Measurements from ENCODE around the gene RAB3GAP2.
"Not testable (repeated sequence)": the region's sequence is repeated elsewhere in the genome, so short reads cannot be mapped to it uniquely, and the experiment has no call there.

RAB3GAP2 gene

DNA sequence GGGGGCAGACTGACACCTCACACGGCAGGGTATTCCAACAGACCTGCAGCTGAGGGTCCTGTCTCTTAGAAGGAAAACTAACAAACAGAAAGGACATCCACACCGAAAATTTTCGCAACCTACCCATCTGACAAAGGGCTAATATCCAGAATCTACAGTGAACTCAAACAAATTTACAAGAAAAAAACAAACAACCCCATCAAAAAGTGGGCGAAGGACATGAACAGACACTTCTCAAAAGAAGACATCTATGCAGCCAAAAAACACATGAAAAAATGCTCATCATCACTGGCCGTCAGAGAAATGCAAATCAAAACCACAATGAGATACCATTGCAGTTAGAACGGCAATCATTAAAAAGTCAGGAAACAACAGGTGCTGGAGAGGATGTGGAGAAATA is 26.4 kb downstream of the RAB3GAP2 start:
- H3K27me3 ChIP-seq (ENCODE audit: control insufficient read depth in 3 of 3, insufficient read depth in 3 of 3, low read depth in 1 of 3, low read length in 3 of 3); H4K91ac ChIP-seq (ENCODE audit: low read depth, low read length, poor library complexity); H3K18ac ChIP-seq (ENCODE audit: low read length); H4K8ac ChIP-seq (ENCODE audit: low read depth, low read length); H3K4ac ChIP-seq (ENCODE audit: low read length); H2AFZ ChIP-seq (ENCODE audit: low read length); H3K79me1 ChIP-seq (ENCODE audit: low read depth, low read length); H3K9ac ChIP-seq (ENCODE audit: low read depth, low read length, poor library complexity); H2BK120ac ChIP-seq (ENCODE audit: low read depth, low read length); H2BK12ac ChIP-seq (ENCODE audit: low read length); H2AK5ac ChIP-seq (ENCODE audit: low read depth, low read length); H3K23ac ChIP-seq (ENCODE audit: low read depth, low read length, poor library complexity); H3K4me1 ChIP-seq (ENCODE audit: control insufficient read depth in 2 of 2, insufficient read depth in 1 of 2, low read depth in 1 of 2, low read length in 2 of 2); H3K27ac ChIP-seq (replicated peaks; ENCODE audit: low read length); H3K4me3 ChIP-seq (ENCODE audit: low read length in 2 of 2); H3K4me2 ChIP-seq (ENCODE audit: insufficient read depth, low read length, poor library complexity, severe bottlenecking); DNase-seq (ENCODE audit: low spot score); H2BK15ac ChIP-seq (ENCODE audit: low read length); H3K14ac ChIP-seq (ENCODE audit: low read length); H2BK5ac ChIP-seq (ENCODE audit: low read length): not testable (repeated sequence)
- H3K36me3 ChIP-seq (replicated peaks in 1 of 2; ENCODE audit: control insufficient read depth in 2 of 2, insufficient read depth in 2 of 2, low read length in 2 of 2), result peaks cover 6 to 15% of the 10 kb centered on the region in 2 donors
- no CpG with 5 or more reads among the region's 6 CpGs for WGBS, 2 donors (ENCODE audit: extremely low coverage in 2 of 2, insufficient read length in 2 of 2, insufficient replicate concordance in 1 of 2)
- peaks cover 10 to 42% of the 10 kb centered on the region in 2 donors for H3K9me3 ChIP-seq (replicated peaks in 1 of 2; ENCODE audit: control insufficient read depth in 2 of 2, insufficient read depth in 1 of 2, low read depth in 1 of 2, low read length in 2 of 2)

DNA sequence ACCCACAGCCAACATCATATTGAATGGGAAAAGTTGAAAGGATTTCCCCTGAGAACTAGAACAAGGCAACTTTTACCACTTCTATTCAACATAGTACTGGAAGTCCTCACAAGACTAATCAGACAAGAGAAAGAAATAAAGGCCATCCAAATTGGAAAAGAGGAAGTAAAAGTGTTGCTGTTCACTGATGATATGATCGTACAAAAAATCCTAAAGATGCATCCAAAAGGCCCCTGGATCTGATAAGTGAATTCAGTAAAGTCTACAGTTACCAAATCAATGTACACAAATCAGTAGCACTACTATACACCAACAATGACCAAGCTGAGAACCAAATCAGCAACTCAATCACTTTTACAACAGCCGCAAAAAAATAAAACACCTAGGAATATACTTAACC is 28.3 kb downstream of the RAB3GAP2 start:
- H4K8ac ChIP-seq (ENCODE audit: low read depth, low read length), result no peak overlapping the region
- H2BK5ac ChIP-seq (ENCODE audit: low read length), result no peak overlapping the region
- H2BK15ac ChIP-seq (ENCODE audit: low read length), result no peak overlapping the region
- H4K91ac ChIP-seq (ENCODE audit: low read depth, low read length, poor library complexity), result no peak overlapping the region
- H2AFZ ChIP-seq (ENCODE audit: low read length), result no peak overlapping the region
- H3K18ac ChIP-seq (ENCODE audit: low read length), result no peak overlapping the region
- WGBS, 2 donors (ENCODE audit: extremely low coverage in 2 of 2, insufficient read length in 2 of 2, insufficient replicate concordance in 1 of 2), result no CpG with 5 or more reads among the region's 2 CpGs
- H2BK120ac ChIP-seq (ENCODE audit: low read depth, low read length), result no peak overlapping the region
- no peak overlapping the region for H3K27ac ChIP-seq (replicated peaks; ENCODE audit: low read length)
- no peak overlapping the region for H3K23ac ChIP-seq (ENCODE audit: low read depth, low read length, poor library complexity)
- H3K9ac ChIP-seq (ENCODE audit: low read depth, low read length, poor library complexity), result no peak overlapping the region
- no peak for DNase-seq (ENCODE audit: low spot score)
- H2AK5ac ChIP-seq (ENCODE audit: low read depth, low read length), result no peak overlapping the region
- H3K79me1 ChIP-seq (ENCODE audit: low read depth, low read length), result no peaks in the 10 kb centered on the region
- H3K36me3 ChIP-seq (replicated peaks in 1 of 2; ENCODE audit: control insufficient read depth in 2 of 2, insufficient read depth in 2 of 2, low read length in 2 of 2), result peaks cover 0 to 6% of the 10 kb centered on the region in 2 donors
- H3K4me3 ChIP-seq (ENCODE audit: low read length in 2 of 2), result no peak overlapping the region
- no peaks in the 10 kb centered on the region for H3K27me3 ChIP-seq (ENCODE audit: control insufficient read depth in 3 of 3, insufficient read depth in 3 of 3, low read depth in 1 of 3, low read length in 3 of 3)
- H3K4me2 ChIP-seq (ENCODE audit: insufficient read depth, low read length, poor library complexity, severe bottlenecking), result no peak overlapping the region
- H3K4me1 ChIP-seq (ENCODE audit: control insufficient read depth in 2 of 2, insufficient read depth in 1 of 2, low read depth in 1 of 2, low read length in 2 of 2), result no peaks in the 10 kb centered on the region
- H3K9me3 ChIP-seq (replicated peaks in 1 of 2; ENCODE audit: control insufficient read depth in 2 of 2, insufficient read depth in 1 of 2, low read depth in 1 of 2, low read length in 2 of 2), result peaks cover 2 to 23% of the 10 kb centered on the region in 2 donors
- H2BK12ac ChIP-seq (ENCODE audit: low read length), result no peak overlapping the region
- H3K4ac ChIP-seq (ENCODE audit: low read length), result no peak overlapping the region
- no peak overlapping the region for H3K14ac ChIP-seq (ENCODE audit: low read length)

DNA sequence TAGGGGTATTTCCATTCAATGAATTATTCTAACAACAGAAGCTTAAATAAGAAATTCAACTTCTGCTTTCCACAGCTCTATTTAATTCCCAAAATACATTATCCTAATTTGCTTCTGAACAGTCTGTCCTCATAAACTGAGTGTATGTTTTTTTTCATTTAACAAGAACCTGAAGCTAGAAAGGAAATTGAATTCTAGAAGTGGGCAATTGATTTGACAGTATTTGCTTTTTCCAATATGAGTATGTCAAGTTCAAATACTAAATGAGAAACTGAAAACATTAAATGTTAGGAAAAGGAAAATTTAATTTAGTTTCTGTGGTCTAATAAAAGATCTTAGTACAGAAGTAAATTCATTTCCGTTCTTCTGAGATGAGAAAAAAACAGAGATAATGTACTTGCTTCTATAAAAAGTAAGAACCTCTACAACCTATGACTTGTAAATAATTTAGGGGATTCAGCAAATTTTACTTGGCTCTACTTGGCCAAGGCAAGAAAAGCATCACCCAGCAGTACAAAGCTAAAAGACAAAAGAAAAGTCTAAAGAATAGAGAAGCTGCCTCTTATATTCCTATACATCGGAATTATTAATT is 31.1 kb downstream of the RAB3GAP2 start:
- H3K4me1 ChIP-seq (ENCODE audit: control insufficient read depth in 2 of 2, insufficient read depth in 1 of 2, low read depth in 1 of 2, low read length in 2 of 2), result no peaks in the 10 kb centered on the region
- H3K18ac ChIP-seq (ENCODE audit: low read length), result no peak overlapping the region
- H3K27ac ChIP-seq (replicated peaks; ENCODE audit: low read length), result no peak overlapping the region
- H3K23ac ChIP-seq (ENCODE audit: low read depth, low read length, poor library complexity), result no peak overlapping the region
- H3K9ac ChIP-seq (ENCODE audit: low read depth, low read length, poor library complexity), result no peak overlapping the region
- H4K8ac ChIP-seq (ENCODE audit: low read depth, low read length), result no peak overlapping the region
- no peak overlapping the region for H3K4me2 ChIP-seq (ENCODE audit: insufficient read depth, low read length, poor library complexity, severe bottlenecking)
- H2BK5ac ChIP-seq (ENCODE audit: low read length), result no peak overlapping the region
- WGBS, 2 donors (ENCODE audit: extremely low coverage in 2 of 2, insufficient read length in 2 of 2, insufficient replicate concordance in 1 of 2), result no CpG with 5 or more reads among the region's 2 CpGs
- no peak overlapping the region for H3K4me3 ChIP-seq (ENCODE audit: low read length in 2 of 2)
- H2BK15ac ChIP-seq (ENCODE audit: low read length), result no peak overlapping the region
- no peak overlapping the region for H2BK12ac ChIP-seq (ENCODE audit: low read length)
- no peak for DNase-seq (ENCODE audit: low spot score)
- no peaks in the 10 kb centered on the region for H3K36me3 ChIP-seq (replicated peaks in 1 of 2; ENCODE audit: control insufficient read depth in 2 of 2, insufficient read depth in 2 of 2, low read length in 2 of 2)
- no peak overlapping the region for H2AFZ ChIP-seq (ENCODE audit: low read length)
- no peaks in the 10 kb centered on the region for H3K27me3 ChIP-seq (ENCODE audit: control insufficient read depth in 3 of 3, insufficient read depth in 3 of 3, low read depth in 1 of 3, low read length in 3 of 3)
- H4K91ac ChIP-seq (ENCODE audit: low read depth, low read length, poor library complexity), result no peak overlapping the region
- no peak overlapping the region for H2BK120ac ChIP-seq (ENCODE audit: low read depth, low read length)
- peaks cover 0 to 7% of the 10 kb centered on the region in 2 donors for H3K9me3 ChIP-seq (replicated peaks in 1 of 2; ENCODE audit: control insufficient read depth in 2 of 2, insufficient read depth in 1 of 2, low read depth in 1 of 2, low read length in 2 of 2)
- H2AK5ac ChIP-seq (ENCODE audit: low read depth, low read length), result no peak overlapping the region
- no peak overlapping the region for H3K4ac ChIP-seq (ENCODE audit: low read length)
- no peak overlapping the region for H3K14ac ChIP-seq (ENCODE audit: low read length)
- no peaks in the 10 kb centered on the region for H3K79me1 ChIP-seq (ENCODE audit: low read depth, low read length)

DNA sequence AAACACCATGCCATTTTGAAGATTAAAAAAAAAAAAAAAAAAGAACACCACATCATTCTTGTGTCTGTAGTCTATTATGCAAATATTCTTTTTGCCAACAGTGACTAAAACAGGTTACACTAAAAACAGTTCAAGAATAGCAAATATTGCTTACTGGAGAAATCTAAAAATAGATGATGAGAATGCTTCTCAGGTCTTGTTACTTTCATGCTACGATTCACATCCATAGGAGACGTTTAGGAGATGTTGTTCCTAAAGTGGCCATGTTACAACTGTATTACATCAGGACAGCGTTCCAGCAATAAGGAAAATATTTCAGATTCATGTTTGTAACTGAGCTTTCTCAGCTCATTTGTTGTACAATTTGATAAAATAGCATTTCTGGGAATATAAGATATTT is 32.3 kb downstream of the RAB3GAP2 start:
- no peaks in the 10 kb centered on the region for H3K36me3 ChIP-seq (replicated peaks in 1 of 2; ENCODE audit: control insufficient read depth in 2 of 2, insufficient read depth in 2 of 2, low read length in 2 of 2)
- no peak for DNase-seq (ENCODE audit: low spot score)
- H3K4me1 ChIP-seq (ENCODE audit: control insufficient read depth in 2 of 2, insufficient read depth in 1 of 2, low read depth in 1 of 2, low read length in 2 of 2), result no peaks in the 10 kb centered on the region
- no peak overlapping the region for H2BK15ac ChIP-seq (ENCODE audit: low read length)
- H3K9me3 ChIP-seq (replicated peaks in 1 of 2; ENCODE audit: control insufficient read depth in 2 of 2, insufficient read depth in 1 of 2, low read depth in 1 of 2, low read length in 2 of 2), result peaks cover 0 to 6% of the 10 kb centered on the region in 2 donors
- no peak overlapping the region for H3K23ac ChIP-seq (ENCODE audit: low read depth, low read length, poor library complexity)
- H2BK120ac ChIP-seq (ENCODE audit: low read depth, low read length), result no peak overlapping the region
- no peak overlapping the region for H2BK12ac ChIP-seq (ENCODE audit: low read length)
- H2BK5ac ChIP-seq (ENCODE audit: low read length), result no peak overlapping the region
- no peak overlapping the region for H3K4ac ChIP-seq (ENCODE audit: low read length)
- H3K9ac ChIP-seq (ENCODE audit: low read depth, low read length, poor library complexity), result no peak overlapping the region
- no peak overlapping the region for H2AK5ac ChIP-seq (ENCODE audit: low read depth, low read length)
- H3K18ac ChIP-seq (ENCODE audit: low read length), result no peak overlapping the region
- no peak overlapping the region for H3K27ac ChIP-seq (replicated peaks; ENCODE audit: low read length)
- no peak overlapping the region for H3K14ac ChIP-seq (ENCODE audit: low read length)
- no peaks in the 10 kb centered on the region for H3K27me3 ChIP-seq (ENCODE audit: control insufficient read depth in 3 of 3, insufficient read depth in 3 of 3, low read depth in 1 of 3, low read length in 3 of 3)
- no peak overlapping the region for H3K4me2 ChIP-seq (ENCODE audit: insufficient read depth, low read length, poor library complexity, severe bottlenecking)
- no peaks in the 10 kb centered on the region for H3K79me1 ChIP-seq (ENCODE audit: low read depth, low read length)
- no peak overlapping the region for H4K91ac ChIP-seq (ENCODE audit: low read depth, low read length, poor library complexity)
- no CpG with 5 or more reads among the region's 3 CpGs for WGBS, 2 donors (ENCODE audit: extremely low coverage in 2 of 2, insufficient read length in 2 of 2, insufficient replicate concordance in 1 of 2)
- no peak overlapping the region for H2AFZ ChIP-seq (ENCODE audit: low read length)
- no peak overlapping the region for H4K8ac ChIP-seq (ENCODE audit: low read depth, low read length)
- H3K4me3 ChIP-seq (ENCODE audit: low read length in 2 of 2), result no peak overlapping the region
